ENCODE results near the gene RABGGTA. TPM values are rescaled to one million over a fixed set of nuclear protein-coding genes. Genes with fewer than 3 reads are reported as not detected.

Gene RABGGTA
- total RNA-seq, 3 donors from 2014 or later (not counting 1 experiment from before 2014, with no cell fraction given) = 72.9 to 95.1 (median 88.5) TPM

- 67% methylated on average over 11 of the region's 11 CpGs for WGBS (ENCODE audit: insufficient coverage)
- TF ChIP-seq, protein P1, sequence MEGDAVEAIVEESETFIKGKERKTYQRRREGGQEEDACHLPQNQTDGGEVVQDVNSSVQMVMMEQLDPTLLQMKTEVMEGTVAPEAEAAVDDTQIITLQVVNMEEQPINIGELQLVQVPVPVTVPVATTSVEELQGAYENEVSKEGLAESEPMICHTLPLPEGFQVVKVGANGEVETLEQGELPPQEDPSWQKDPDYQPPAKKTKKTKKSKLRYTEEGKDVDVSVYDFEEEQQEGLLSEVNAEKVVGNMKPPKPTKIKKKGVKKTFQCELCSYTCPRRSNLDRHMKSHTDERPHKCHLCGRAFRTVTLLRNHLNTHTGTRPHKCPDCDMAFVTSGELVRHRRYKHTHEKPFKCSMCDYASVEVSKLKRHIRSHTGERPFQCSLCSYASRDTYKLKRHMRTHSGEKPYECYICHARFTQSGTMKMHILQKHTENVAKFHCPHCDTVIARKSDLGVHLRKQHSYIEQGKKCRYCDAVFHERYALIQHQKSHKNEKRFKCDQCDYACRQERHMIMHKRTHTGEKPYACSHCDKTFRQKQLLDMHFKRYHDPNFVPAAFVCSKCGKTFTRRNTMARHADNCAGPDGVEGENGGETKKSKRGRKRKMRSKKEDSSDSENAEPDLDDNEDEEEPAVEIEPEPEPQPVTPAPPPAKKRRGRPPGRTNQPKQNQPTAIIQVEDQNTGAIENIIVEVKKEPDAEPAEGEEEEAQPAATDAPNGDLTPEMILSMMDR (IDR thresholded peaks at IDR 0.05) = no peak
- Histone ChIP-seq H3K36me3 (ENCODE audit: control insufficient read depth, insufficient read depth, low read length) (no peaks in the 10 kb centered on the region), H3K4me3 (ENCODE audit: low read length) (no peak overlapping the region), H3K9me3 (ENCODE audit: control insufficient read depth, insufficient read depth, low read length) (no peaks in the 10 kb centered on the region), H3K27me3 (ENCODE audit: control insufficient read depth, insufficient read depth, low read length) (no peaks in the 10 kb centered on the region), H3K4me1 (ENCODE audit: control insufficient read depth, insufficient read depth, low read length) (peaks cover 43% of the 10 kb centered on the region), H3K27ac (ENCODE audit: low read length) (peak overlapping the region; percentile 30)
- Mint-ChIP-seq H3K4me1 (peaks cover 22 to 26% of the 10 kb centered on the region in 2 donors), H3K36me3 (no peaks in the 10 kb centered on the region), H3K27me3 (ENCODE audit: low read depth in 2 of 2) (no peaks in the 10 kb centered on the region), H3K4me3 (no peak overlapping the region), H3K27ac (peak overlapping the region in 1 of 2 donors; percentile 70), H3K9me3 (no peaks in the 10 kb centered on the region)
- intact Hi-C loops (cut with micrococcal nuclease) = no loop called here
- peak in 2 of 3 donors; percentile 17 to 83 for ATAC-seq
- no peak for DNase-seq
Observed at GRCh38 chr14:24277606-24278321, 6.4 kb upstream of the RABGGTA start.

DNA sequence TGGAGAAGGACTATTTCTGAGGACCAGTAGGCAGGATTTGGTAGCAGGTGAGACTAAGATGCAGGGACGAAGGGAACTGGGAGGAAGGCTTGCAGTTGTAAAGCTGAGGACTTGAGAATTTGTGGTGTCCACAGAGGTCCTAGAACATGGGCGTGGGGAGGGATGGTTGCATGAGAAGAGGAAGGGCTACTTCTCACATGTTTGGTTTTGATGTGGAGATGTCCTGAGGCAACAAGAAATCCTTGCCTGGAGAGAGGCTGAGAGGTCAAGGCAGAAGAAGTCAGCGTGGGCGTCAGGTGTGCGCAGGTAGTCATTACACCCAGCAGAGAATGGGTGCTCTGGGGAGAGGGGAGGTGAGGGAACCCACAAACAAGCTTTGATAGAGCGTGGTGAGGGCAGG lies 5.7 kb upstream of the RABGGTA start:
- H3K36me3 ChIP-seq (ENCODE audit: control insufficient read depth, insufficient read depth, low read length) = no peaks in the 10 kb centered on the region
- no peaks in the 10 kb centered on the region for H3K27me3 ChIP-seq (ENCODE audit: control insufficient read depth, insufficient read depth, low read length)
- H3K4me1 ChIP-seq (ENCODE audit: control insufficient read depth, insufficient read depth, low read length) = peaks cover 44% of the 10 kb centered on the region
- no peak overlapping the region for H3K27ac ChIP-seq (ENCODE audit: low read length)
- Mint-ChIP-seq H3K4me3 (no peak overlapping the region), H3K4me1 (peaks cover 29 to 33% of the 10 kb centered on the region in 2 donors), H3K36me3 (no peaks in the 10 kb centered on the region), H3K27ac (peak overlapping the region in 1 of 2 donors; percentile 34), H3K27me3 (ENCODE audit: low read depth in 2 of 2) (no peaks in the 10 kb centered on the region), H3K9me3 (no peaks in the 10 kb centered on the region)
- H3K4me3 ChIP-seq (ENCODE audit: low read length) = no peak overlapping the region
- intact Hi-C loops (cut with micrococcal nuclease) = no loop called here
- H3K9me3 ChIP-seq (ENCODE audit: control insufficient read depth, insufficient read depth, low read length) = no peaks in the 10 kb centered on the region
- 89% methylated on average over 6 of the region's 6 CpGs for WGBS (ENCODE audit: insufficient coverage)
- DNase-seq = no peak
- no peak for ATAC-seq
- TF ChIP-seq, protein P1 (IDR thresholded peaks at IDR 0.05) = no peak

- WGBS (ENCODE audit: insufficient coverage) = 58% methylated on average over 3 of the region's 3 CpGs
- ATAC-seq = no peak
- peak overlapping the region; percentile 37 for H3K27ac ChIP-seq (ENCODE audit: low read length)
- peaks cover 44% of the 10 kb centered on the region for H3K4me1 ChIP-seq (ENCODE audit: control insufficient read depth, insufficient read depth, low read length)
- H3K9me3 Mint-ChIP-seq = no peaks in the 10 kb centered on the region
- intact Hi-C loops (cut with micrococcal nuclease) = loop anchor here (5.0 kb wide), 2 partner anchors 42 to 398 kb away; partner anchors contain the start of genes GMPR2 and NEDD8
- DNase-seq = peak in 1 of 2 donors; percentile 75
- H3K4me1 Mint-ChIP-seq = peaks cover 29 to 32% of the 10 kb centered on the region in 2 donors
- no peak overlapping the region for H3K4me3 ChIP-seq (ENCODE audit: low read length)
- peaks cover 5% of the 10 kb centered on the region for H3K36me3 ChIP-seq (ENCODE audit: control insufficient read depth, insufficient read depth, low read length)
- H3K4me3 Mint-ChIP-seq = no peak overlapping the region
- peak overlapping the region; percentile 91 to 92 for H3K27ac Mint-ChIP-seq
- H3K27me3 ChIP-seq (ENCODE audit: control insufficient read depth, insufficient read depth, low read length) = no peaks in the 10 kb centered on the region
- H3K36me3 Mint-ChIP-seq = no peaks in the 10 kb centered on the region
- TF ChIP-seq, protein P1 (IDR thresholded peaks at IDR 0.05) = no peak
- H3K9me3 ChIP-seq (ENCODE audit: control insufficient read depth, insufficient read depth, low read length) = no peaks in the 10 kb centered on the region
- no peaks in the 10 kb centered on the region for H3K27me3 Mint-ChIP-seq (ENCODE audit: low read depth in 2 of 2)
Observed at GRCh38 chr14:24274101-24274543, 2.7 kb upstream of the RABGGTA start.
